ENCODE measurements around the gene CCDC181.
"Not testable (repeated sequence)": the region's sequence is repeated elsewhere in the genome, so short reads cannot be mapped to it uniquely, and the experiment has no call there.

GRCh38 chr1:169408340-169408739 is 18.9 kb downstream of the CCDC181 start:
- TF ChIP-seq CTCF (IDR thresholded peaks at IDR 0.05); ZFX (IDR thresholded peaks at IDR 0.05; ENCODE audit: borderline replicate concordance): not testable (repeated sequence)

Data from 22Rv1 (cell line).